ENCODE data around the gene SGMS1.

SGMS1 gene

GRCh38 chr10:50318129-50318528, 305.6 kb downstream of the SGMS1 start:
- no peak for DNase-seq

GRCh38 chr10:50316695-50317648, 306.8 kb downstream of the SGMS1 start:
- DNase-seq, result no peak

- DNase-seq, result no peak
These were observed 307.6 kb downstream of the SGMS1 start for GRCh38 chr10:50316174-50316573.

- no peak for DNase-seq
These were observed 308.3 kb downstream of the SGMS1 start for GRCh38 chr10:50315424-50315823.

- no peak for DNase-seq
These were observed 309.3 kb downstream of the SGMS1 start for GRCh38 chr10:50314169-50315071.

- DNase-seq, result no peak
These were observed 311.0 kb downstream of the SGMS1 start for GRCh38 chr10:50312464-50313437.

- DNase-seq, result peak; percentile 9
These were observed 313.1 kb downstream of the SGMS1 start for GRCh38 chr10:50310560-50311174.

- no peak for DNase-seq
These were observed 314.4 kb downstream of the SGMS1 start for GRCh38 chr10:50309342-50309741.

GRCh38 chr10:50304660-50305059, 319.1 kb downstream of the SGMS1 start:
- DNase-seq, result no peak

GRCh38 chr10:50299948-50300669, 323.6 kb downstream of the SGMS1 start:
- no peak for DNase-seq

GRCh38 chr10:50295367-50295766, 328.4 kb downstream of the SGMS1 start:
- DNase-seq, result no peak

- no peak for DNase-seq
These were observed 329.2 kb downstream of the SGMS1 start for GRCh38 chr10:50294582-50294981.

- no peak for DNase-seq
These were observed 330.0 kb downstream of the SGMS1 start for GRCh38 chr10:50293513-50294313.

GRCh38 chr10:50291261-50291850, 332.4 kb downstream of the SGMS1 start:
- no peak for DNase-seq

GRCh38 chr10:50289196-50289595, 334.6 kb downstream of the SGMS1 start:
- DNase-seq, result no peak

- no peak for DNase-seq
These were observed 336.6 kb downstream of the SGMS1 start for GRCh38 chr10:50286996-50287803.

- DNase-seq, result no peak
These were observed 337.2 kb downstream of the SGMS1 start for GRCh38 chr10:50286517-50286916.

GRCh38 chr10:50281967-50282522, 341.7 kb downstream of the SGMS1 start:
- no peak for DNase-seq

Measured in stimulated activated CD4-positive, alpha-beta T cell treated with anti-CD3 and anti-CD28 coated beads, Interleukin-12 subunit alpha, Interleukin-12 subunit beta, amount 100 ng/mL, for 4 hours (primary cell).